HUES6 (cell line): ENCODE data around the gene ENTPD3.

Experiments
- H3K27ac ChIP-seq: 2 replicates; pipeline ENCODE4 v1.7.0; 2013; ENCODE audit warnings: low read depth, mild to moderate bottlenecking, low read length, inconsistent platforms
- H3K27me3 ChIP-seq: 2 replicates; pipeline ENCODE4 v1.6.1; 2013; ENCODE audit warnings: low read length; ENCODE audit not compliant: control insufficient read depth, insufficient read depth
- H3K36me3 ChIP-seq: 2 replicates; pipeline ENCODE4 v1.6.1; 2013; ENCODE audit warnings: low read length; ENCODE audit not compliant: control insufficient read depth, insufficient read depth
- H3K4me1 ChIP-seq: 2 replicates; pipeline ENCODE4 v1.6.1; 2013; ENCODE audit warnings: low read length; ENCODE audit not compliant: control insufficient read depth, insufficient read depth
- H3K4me3 ChIP-seq: 2 replicates; pipeline ENCODE4 v1.5.1; 2013; ENCODE audit warnings: low read depth, low read length
- H3K9ac ChIP-seq: one replicate; pipeline ENCODE4 v1.6.1; 2013; ENCODE audit warnings: mild to moderate bottlenecking, low read length
- H3K9me3 ChIP-seq: 2 replicates; pipeline ENCODE4 v1.6.1; 2013; ENCODE audit warnings: low read depth, low read length; ENCODE audit not compliant: control insufficient read depth, insufficient read depth

The ENTPD3 gene, protein sequence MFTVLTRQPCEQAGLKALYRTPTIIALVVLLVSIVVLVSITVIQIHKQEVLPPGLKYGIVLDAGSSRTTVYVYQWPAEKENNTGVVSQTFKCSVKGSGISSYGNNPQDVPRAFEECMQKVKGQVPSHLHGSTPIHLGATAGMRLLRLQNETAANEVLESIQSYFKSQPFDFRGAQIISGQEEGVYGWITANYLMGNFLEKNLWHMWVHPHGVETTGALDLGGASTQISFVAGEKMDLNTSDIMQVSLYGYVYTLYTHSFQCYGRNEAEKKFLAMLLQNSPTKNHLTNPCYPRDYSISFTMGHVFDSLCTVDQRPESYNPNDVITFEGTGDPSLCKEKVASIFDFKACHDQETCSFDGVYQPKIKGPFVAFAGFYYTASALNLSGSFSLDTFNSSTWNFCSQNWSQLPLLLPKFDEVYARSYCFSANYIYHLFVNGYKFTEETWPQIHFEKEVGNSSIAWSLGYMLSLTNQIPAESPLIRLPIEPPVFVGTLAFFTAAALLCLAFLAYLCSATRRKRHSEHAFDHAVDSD

DNA sequence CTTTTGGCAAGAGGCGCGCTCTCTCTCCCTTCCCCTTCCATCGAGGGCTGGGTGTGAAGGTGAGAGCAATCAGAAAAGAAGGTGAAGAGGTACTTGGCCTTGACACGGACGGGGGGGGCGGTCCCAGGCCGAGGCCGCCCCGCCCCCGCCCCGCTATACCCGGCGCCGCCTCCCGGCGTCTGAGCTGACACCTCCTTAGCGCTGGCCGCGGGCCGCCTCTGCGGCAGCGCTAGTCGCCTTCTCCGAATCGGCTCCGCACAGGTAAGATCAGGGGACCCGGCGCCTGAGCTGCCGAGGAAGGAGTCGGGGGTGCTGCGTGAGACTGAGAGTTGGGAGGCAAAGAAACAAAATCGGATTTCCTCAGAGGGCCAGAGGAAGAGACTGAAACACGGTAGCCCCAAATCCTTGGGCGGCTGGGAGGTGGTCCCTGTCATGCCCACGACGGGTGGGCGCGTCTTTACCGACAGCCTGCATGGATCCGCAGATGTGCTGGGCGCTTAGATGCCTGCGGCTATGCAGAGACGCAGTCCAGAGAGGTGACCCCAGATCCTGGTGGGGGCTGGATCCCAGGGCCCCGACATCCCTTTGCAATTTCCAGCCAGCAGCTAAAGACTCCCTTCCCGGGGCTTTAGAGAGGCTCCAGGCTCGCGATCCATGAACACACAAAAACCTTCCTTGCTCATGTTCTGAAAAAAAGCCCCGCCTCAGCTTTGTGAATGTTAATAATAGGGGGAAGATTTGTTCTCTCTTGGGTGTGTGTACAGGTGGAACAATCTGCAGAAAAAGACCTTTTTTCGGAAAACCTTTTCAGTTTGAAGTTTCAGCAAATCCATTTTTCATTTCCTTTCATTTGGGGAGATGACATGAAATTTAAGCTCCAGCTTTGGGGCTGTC is at the start of gene ENTPD3:
ENTPD3 (plus strand) TSS at position 184 of the 894 bp plus-strand sequence. CDS start 874 bp downstream, outside the sequence.
- peak within 1 kb of the TSS; percentile 22 for H3K9ac ChIP-seq

DNA sequence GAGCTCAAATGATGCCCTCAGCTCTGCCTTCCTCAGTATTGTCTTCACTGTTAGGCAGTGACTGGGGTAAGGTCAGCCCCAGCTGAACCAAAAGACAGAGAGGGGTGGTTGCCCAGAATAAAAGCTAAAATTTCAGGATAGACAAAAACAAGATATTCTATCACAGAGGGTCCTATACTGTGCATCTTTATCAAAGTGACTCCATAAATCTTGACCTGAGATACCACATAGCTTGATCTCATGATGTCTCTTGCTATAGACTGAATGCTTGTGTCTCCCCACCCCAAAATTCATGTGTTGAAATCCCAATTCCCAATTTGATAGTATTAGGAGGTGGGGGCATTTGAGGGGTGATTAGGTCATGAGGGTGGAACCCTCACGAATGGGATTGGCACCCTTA is 47.1 kb upstream of the ENTPD3 start:
- Histone ChIP-seq H3K4me3 (no peak overlapping the region), H3K27me3 (no peaks in the 10 kb centered on the region), H3K27ac (no peak overlapping the region), H3K9me3 (no peaks in the 10 kb centered on the region), H3K9ac (no peak overlapping the region), H3K36me3 (no peaks in the 10 kb centered on the region), H3K4me1 (no peaks in the 10 kb centered on the region)

More for the DNA sequence above, at the start of gene ENTPD3:
- H3K27me3 ChIP-seq: peaks cover 49% of the 10 kb centered on the region
- H3K4me1 ChIP-seq: peaks cover 6% of the 10 kb centered on the region; the same call in 1 of the 2 replicates
- no peaks in the 10 kb centered on the region for H3K9me3 ChIP-seq
- H3K27ac ChIP-seq: no peak within 1 kb of the TSS
- peak within 1 kb of the TSS; percentile 81 for H3K4me3 ChIP-seq
- H3K36me3 ChIP-seq: no peaks in the 10 kb centered on the region

DNA sequence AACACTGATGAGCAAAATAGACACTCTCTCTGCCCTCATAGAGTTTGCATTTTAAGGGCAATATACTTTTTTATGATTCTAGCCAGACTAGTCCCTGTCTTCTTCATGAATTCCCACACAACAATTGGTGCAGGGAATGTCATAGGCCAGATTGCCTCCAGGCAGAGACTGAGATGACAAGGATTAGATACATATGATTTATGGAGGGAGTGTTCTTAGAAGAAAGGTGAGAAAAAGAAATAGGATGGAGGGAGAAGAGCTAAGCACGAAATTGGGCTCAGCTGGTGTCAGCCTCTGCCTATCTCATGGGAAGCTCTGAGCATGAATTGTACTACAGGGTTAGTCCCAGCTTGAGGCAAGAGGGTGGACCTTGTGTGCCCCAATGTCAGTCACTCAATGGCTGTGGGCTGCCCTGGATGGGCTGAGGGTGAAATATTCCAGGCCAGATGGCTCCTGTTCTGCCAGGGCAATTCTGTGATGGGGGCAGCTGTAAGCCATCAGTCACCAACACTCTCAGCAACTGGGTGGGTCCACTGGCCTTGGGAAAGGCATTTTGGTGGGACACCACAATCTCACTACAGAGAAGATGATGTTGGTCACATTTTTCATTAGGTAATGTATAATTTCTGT is 46.3 kb upstream of the ENTPD3 start:
- no peaks in the 10 kb centered on the region for H3K27me3 ChIP-seq
- no peaks in the 10 kb centered on the region for H3K36me3 ChIP-seq
- H3K4me1 ChIP-seq: no peaks in the 10 kb centered on the region
- no peak overlapping the region for H3K27ac ChIP-seq
- H3K9me3 ChIP-seq: no peaks in the 10 kb centered on the region
- no peak overlapping the region for H3K9ac ChIP-seq
- no peak overlapping the region for H3K4me3 ChIP-seq

DNA sequence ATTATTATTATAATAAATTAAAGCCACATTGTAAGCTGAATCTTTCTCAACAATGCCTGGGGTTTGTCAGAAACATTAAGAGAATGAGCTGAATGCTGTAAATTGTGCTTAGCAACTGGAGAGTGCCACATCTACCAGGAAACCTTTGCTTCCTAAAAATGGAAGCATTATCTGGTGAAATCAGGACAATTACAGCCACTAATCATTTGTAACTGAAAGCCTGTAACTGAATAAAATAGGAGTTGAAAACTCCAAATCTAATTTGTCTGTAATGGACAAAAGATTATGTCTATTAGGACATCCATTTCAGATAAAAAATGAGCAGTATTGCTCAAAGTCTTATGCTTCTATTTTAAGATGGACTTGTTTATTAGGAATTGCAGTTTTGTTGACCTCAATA is 45.3 kb upstream of the ENTPD3 start:
- H3K9me3 ChIP-seq: no peaks in the 10 kb centered on the region
- no peaks in the 10 kb centered on the region for H3K36me3 ChIP-seq

DNA sequence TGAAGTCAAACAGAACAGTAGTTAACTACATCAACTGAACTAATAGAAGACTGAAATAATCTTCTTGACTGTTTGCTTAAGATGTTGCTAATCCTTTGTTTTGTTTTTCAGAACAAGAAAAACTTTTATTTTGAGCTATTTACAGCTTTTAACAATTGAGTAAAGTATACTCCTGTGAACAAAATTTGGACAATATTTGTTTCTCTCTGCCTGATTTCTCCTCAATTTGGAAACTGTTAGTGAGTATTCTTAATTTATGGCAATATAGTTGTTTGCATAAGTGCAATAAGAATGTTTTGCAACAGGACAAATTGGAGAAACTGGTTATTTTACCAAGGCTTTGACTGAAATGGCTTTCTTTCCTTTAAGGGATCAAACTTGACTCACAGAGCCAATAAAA is 36.5 kb upstream of the ENTPD3 start:
- Histone ChIP-seq H3K4me3 (no peak overlapping the region), H3K9me3 (peaks cover 20% of the 10 kb centered on the region), H3K27me3 (peaks cover 5% of the 10 kb centered on the region; the same call in 1 of the 2 replicates), H3K27ac (no peak overlapping the region), H3K4me1 (no peaks in the 10 kb centered on the region), H3K36me3 (no peaks in the 10 kb centered on the region), H3K9ac (no peak overlapping the region)

More for the DNA sequence above, 45.3 kb upstream of the ENTPD3 start:
- no peak overlapping the region for H3K4me3 ChIP-seq
- H3K27me3 ChIP-seq: no peaks in the 10 kb centered on the region
- no peak overlapping the region for H3K9ac ChIP-seq
- H3K27ac ChIP-seq: no peak overlapping the region
- no peaks in the 10 kb centered on the region for H3K4me1 ChIP-seq

DNA sequence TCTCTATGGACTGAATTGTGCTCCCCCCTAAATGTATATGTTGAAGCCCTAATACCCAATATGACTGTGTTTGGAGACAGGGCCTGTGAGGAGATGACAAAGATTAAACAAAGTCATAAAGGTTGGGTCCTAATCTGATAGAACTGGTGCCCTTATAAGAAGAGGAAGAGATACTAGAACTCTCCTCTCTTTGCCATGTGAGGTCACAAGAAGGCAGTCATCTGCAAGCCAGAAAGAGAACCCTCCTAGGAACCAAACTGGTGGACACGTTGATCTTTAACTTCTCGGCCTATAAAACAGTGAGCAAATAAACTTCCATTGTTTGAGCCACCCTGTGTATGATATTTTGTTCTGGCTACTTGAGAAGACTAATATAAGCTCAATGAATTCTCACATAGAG is 31.6 kb upstream of the ENTPD3 start:
- Histone ChIP-seq H3K27ac (no peak overlapping the region), H3K27me3 (peaks cover 5% of the 10 kb centered on the region; the same call in 1 of the 2 replicates), H3K4me3 (no peak overlapping the region), H3K9me3 (peaks cover 22% of the 10 kb centered on the region), H3K36me3 (no peaks in the 10 kb centered on the region), H3K9ac (no peak overlapping the region), H3K4me1 (no peaks in the 10 kb centered on the region)

DNA sequence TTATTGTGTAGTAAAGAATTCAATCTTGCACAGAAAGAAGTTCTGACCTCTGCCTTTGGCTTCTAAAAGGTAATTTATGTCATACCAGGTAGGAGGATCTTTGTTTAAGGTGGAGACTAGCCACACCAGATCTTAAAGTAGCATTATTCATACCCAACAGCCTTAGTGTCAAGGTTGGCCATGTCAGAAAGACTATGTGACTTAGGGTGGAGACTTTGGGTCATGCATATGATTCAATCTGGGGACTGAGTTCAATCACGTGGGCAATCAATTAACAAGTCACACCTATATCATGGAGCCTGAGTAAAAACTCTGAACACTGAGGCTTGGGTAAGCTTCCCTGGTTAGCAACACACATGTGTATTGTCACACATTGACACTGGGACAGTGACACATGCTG is 28.5 kb upstream of the ENTPD3 start:
- Histone ChIP-seq H3K9ac (no peak overlapping the region), H3K36me3 (no peaks in the 10 kb centered on the region), H3K27ac (no peak overlapping the region), H3K4me3 (no peak overlapping the region), H3K4me1 (no peaks in the 10 kb centered on the region), H3K27me3 (peaks cover 5% of the 10 kb centered on the region; the same call in 1 of the 2 replicates), H3K9me3 (peaks cover 7% of the 10 kb centered on the region)

DNA sequence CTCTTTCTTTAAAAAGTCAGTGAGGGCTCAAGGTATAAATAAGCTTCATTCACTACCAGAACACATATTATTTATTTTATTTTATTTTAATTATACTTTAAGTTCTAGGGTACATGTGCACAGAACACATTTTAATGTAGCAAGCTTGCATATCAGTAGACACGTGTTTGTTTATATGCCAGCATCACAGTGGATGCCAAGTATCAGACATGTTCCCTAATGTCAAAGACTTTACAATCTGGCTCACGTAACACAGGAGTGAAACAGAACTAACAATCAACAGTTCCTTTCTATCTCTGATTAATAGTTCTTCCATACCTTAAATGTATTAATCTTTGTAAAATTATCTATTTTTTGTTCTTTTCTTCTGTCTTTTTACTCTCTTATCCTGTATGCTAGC is 23.3 kb upstream of the ENTPD3 start:
- no peaks in the 10 kb centered on the region for H3K27me3 ChIP-seq
- H3K9me3 ChIP-seq: peaks cover 2% of the 10 kb centered on the region
- no peaks in the 10 kb centered on the region for H3K4me1 ChIP-seq
- H3K4me3 ChIP-seq: no peak overlapping the region
- no peak overlapping the region for H3K27ac ChIP-seq
- no peak overlapping the region for H3K9ac ChIP-seq
- no peaks in the 10 kb centered on the region for H3K36me3 ChIP-seq

DNA sequence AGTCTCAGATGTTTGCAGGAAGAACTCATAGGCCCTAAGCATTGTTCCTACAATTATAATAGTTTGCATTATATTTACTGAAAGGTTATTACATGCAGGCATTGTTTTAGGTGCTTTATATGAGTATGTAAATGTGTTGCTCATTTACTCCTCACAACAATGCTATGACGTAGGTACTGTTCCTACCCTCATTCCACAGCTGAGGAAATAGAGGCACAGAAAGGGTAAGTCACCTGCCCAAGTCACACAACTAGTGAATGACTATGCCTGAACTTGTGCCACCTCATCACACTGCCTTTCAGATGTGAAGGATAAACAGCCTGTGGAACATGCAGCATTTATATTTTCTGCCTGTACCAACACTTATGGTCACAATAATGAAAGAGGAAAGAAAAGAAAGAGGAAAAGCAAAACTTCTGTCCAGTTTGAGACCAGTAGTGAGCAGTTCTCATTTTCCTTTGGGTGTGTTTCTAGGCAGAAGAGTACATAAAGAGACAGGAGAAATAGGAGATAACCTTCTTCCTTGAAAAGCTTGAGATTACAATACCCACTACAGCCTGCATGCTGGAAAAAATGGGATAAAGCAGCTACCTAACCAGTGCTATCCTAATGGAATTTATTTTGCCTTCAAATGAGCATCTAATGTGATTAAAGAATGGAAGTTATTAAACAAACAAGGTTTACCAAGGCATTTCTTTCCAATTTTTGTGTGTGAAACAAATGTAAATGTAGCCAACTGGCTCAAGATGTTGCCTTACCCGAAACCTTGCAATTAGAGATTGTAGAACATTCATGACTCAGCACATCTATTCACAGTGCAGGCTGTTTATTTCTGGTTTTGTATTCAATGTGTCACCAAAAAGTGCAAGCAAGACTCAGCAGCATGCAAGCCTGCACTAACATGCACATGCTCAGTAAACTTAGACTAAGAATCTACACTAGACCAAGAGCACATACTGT is 20.5 kb upstream of the ENTPD3 start:
- H3K36me3 ChIP-seq: no peaks in the 10 kb centered on the region
- H3K27ac ChIP-seq: no peak overlapping the region
- no peaks in the 10 kb centered on the region for H3K27me3 ChIP-seq
- no peak overlapping the region for H3K4me3 ChIP-seq
- no peaks in the 10 kb centered on the region for H3K9me3 ChIP-seq
- no peak overlapping the region for H3K9ac ChIP-seq
- no peaks in the 10 kb centered on the region for H3K4me1 ChIP-seq

DNA sequence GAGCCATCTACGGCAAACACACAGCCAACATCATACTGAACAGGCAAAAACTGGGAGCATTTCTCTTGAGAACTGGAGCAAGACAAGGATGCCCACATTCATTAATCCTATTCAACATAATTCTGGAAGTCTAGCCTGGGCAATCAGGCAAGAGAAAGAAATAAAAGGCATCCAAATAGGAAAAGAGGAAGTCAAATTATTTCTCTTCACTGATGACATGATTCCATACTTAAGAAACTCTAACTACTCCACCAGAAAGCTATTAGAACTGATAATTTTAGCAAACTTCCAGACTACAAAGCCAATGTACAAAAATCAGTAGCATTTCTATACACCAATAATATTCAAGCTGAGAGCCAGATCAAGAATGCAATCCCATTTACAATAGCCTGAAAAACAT is 17.3 kb upstream of the ENTPD3 start:
- no peaks in the 10 kb centered on the region for H3K4me1 ChIP-seq
- no peaks in the 10 kb centered on the region for H3K36me3 ChIP-seq
- H3K27ac ChIP-seq: no peak overlapping the region
- H3K4me3 ChIP-seq: no peak overlapping the region
- no peaks in the 10 kb centered on the region for H3K9me3 ChIP-seq
- no peak overlapping the region for H3K9ac ChIP-seq
- H3K27me3 ChIP-seq: no peaks in the 10 kb centered on the region
